GM19395 (cell line): Measurements from ENCODE around the gene C1QTNF7.

ENCODE experiments used
- ATAC-seq: cut with Tn5 transposase; IDR thresholded peaks from one replicate; pipeline ENCODE4 v1.9.1; 2021; ENCODE audit warnings: mild to moderate bottlenecking, moderate library complexity; ENCODE audit not compliant: unreplicated experiment

Gene C1QTNF7

GRCh38 chr4:15413010-15413622 lies 14.7 kb upstream of the C1QTNF7 start:
- no peak for ATAC-seq

- ATAC-seq, result no peak
Observed at GRCh38 chr4:15413623-15414019, 14.2 kb upstream of the C1QTNF7 start.

GRCh38 chr4:15414551-15415091 lies 13.2 kb upstream of the C1QTNF7 start:
- no peak for ATAC-seq

- ATAC-seq, result no peak
Observed at GRCh38 chr4:15416357-15417232, 11.2 kb upstream of the C1QTNF7 start.

GRCh38 chr4:15417233-15417660 lies 10.6 kb upstream of the C1QTNF7 start:
- no peak for ATAC-seq

GRCh38 chr4:15418956-15419355 lies 8.9 kb upstream of the C1QTNF7 start:
- ATAC-seq, result no peak

- ATAC-seq, result no peak
Observed at GRCh38 chr4:15420642-15421041, 7.2 kb upstream of the C1QTNF7 start.

- ATAC-seq, result no peak
Observed at GRCh38 chr4:15423285-15423711, 4.5 kb upstream of the C1QTNF7 start.

GRCh38 chr4:15425520-15425919 lies 2.3 kb upstream of the C1QTNF7 start:
- no peak for ATAC-seq

GRCh38 chr4:15427161-15427560 lies 672 bp upstream of the C1QTNF7 start:
- no peak for ATAC-seq

- ATAC-seq, result no peak
Observed at GRCh38 chr4:15428611-15429010, 778 bp downstream of the C1QTNF7 start.

GRCh38 chr4:15434091-15434490 lies 6.3 kb downstream of the C1QTNF7 start:
- ATAC-seq, result no peak

- ATAC-seq, result no peak
Observed at GRCh38 chr4:15434676-15435075, 6.8 kb downstream of the C1QTNF7 start.

- ATAC-seq, result no peak
Observed at GRCh38 chr4:15436513-15436912, 8.7 kb downstream of the C1QTNF7 start.

- no peak for ATAC-seq
Observed at GRCh38 chr4:15438939-15439524, 11.2 kb downstream of the C1QTNF7 start.

GRCh38 chr4:15443371-15444160 lies 15.7 kb downstream of the C1QTNF7 start:
- no peak for ATAC-seq

- no peak for ATAC-seq
Observed at GRCh38 chr4:15444276-15444675, 16.4 kb downstream of the C1QTNF7 start.

- no peak for ATAC-seq
Observed at GRCh38 chr4:15444879-15445547, 17.2 kb downstream of the C1QTNF7 start.

GRCh38 chr4:15451181-15451865 lies 23.5 kb downstream of the C1QTNF7 start:
- no peak for ATAC-seq
